GM12891 (cell line): ENCODE results near the gene PRM3.

Experiments
- POLR2AphosphoS5 ChIP-seq: IDR thresholded peaks from 2 replicates; pipeline ENCODE4 v1.6.1; 2011; ENCODE audit warnings: low read depth, low read length, control low read depth
- POU2F2 ChIP-seq: IDR thresholded peaks from 2 replicates; pipeline ENCODE4 v1.6.1; 2011; ENCODE audit warnings: low read depth, mild to moderate bottlenecking, control low read depth, low read length, moderate library complexity

DNA sequence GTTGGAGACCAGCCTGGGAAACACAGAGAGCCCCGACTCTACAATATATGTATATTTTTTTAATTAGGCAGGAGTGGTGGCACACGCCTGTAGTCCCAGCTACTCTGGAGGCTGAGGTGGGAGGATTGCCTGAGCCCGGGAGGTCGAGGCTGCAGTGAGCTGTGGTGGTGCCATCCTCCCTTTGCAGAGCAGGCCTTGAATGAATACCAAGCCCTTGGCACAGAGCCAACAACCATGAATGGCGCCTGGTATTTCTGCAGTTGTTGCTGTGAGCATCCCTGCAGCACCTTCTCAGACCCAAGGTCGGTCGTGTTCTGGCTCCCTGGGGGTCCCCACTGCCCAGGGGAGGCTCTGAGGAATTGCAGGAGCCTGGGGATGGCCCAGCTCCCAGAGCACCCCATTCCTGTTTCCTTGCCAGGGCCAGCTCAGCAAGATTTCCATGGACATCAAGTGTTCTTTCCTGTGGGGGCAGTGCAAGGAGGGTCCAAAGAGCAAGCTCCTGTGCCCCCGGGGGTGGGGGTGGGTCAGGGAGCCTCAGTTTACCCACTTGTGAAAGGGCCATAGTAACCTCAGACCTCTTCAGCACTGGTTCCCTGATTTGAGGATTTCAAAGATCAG is 46.2 kb upstream of the PRM3 start:
- TF ChIP-seq POU2F2: no peak
- no peak for TF ChIP-seq POLR2AphosphoS5
